Spinal cord (tissue), 10 donors: ENCODE data around the gene MYL5. TPM values are rescaled to one million over a fixed set of nuclear protein-coding genes. Genes with fewer than 3 reads are reported as not detected.
"Not testable (repeated sequence)": the region's sequence is repeated elsewhere in the genome, so short reads cannot be mapped to it uniquely, and the experiment has no call there.

Experiments used
- DNase-seq, 6 donors: peaks; one replicate each; pipeline versions ENCODE4 v3.0.0 to v3.0.0-alpha.2; 2013 to 2015; ENCODE audit warnings: low spot score in 6 of 6, low read depth in 4 of 6
- H3K27ac ChIP-seq: one replicate; pipeline ENCODE4 v1.5.1; 2013; ENCODE audit warnings: low read depth, low read length, control low read depth
- H3K27me3 ChIP-seq: one replicate; pipeline ENCODE4 v1.6.1; 2013; ENCODE audit warnings: low read length; ENCODE audit not compliant: control insufficient read depth, insufficient read depth
- H3K36me3 ChIP-seq: one replicate; pipeline ENCODE4 v1.6.1; 2013; ENCODE audit warnings: low read length; ENCODE audit not compliant: control insufficient read depth, insufficient read depth
- H3K4me1 ChIP-seq: one replicate; pipeline ENCODE4 v1.6.1; 2013; ENCODE audit warnings: low read length; ENCODE audit not compliant: control insufficient read depth, insufficient read depth
- H3K4me3 ChIP-seq: one replicate; pipeline ENCODE4 v1.5.1; 2013; ENCODE audit warnings: low read depth, low read length, control low read depth
- H3K9me3 ChIP-seq: one replicate; pipeline ENCODE4 v1.6.1; 2013; ENCODE audit warnings: low read length; ENCODE audit not compliant: control insufficient read depth, insufficient read depth
- WGBS: methylation state at CpG from one replicate; pipeline ENCODE4 v1.1.5; 2013; ENCODE audit warnings: missing lambda C conversion rate; ENCODE audit not compliant: insufficient coverage; 5-methylcytosine and 5-hydroxymethylcytosine counted together
- polyA plus RNA-seq, 2 donors: library from polyadenylated mRNA; unstranded; fragments of 120-200 nt; gene quantifications; one replicate each; pipeline ENCODE4 v1.2.1, GENCODE V29; 2013; ENCODE audit not compliant: insufficient read length in 2 of 2
- total RNA-seq, 2 donors: library from RNA; depleted of rRNA in 1 of 2; stranded (reverse); fragments of 120-200 nt in 1 of 2; fragments of >200 nt in 1 of 2; gene quantifications; one replicate each; pipeline versions ENCODE4 v1.2.3 to v1.2.4, GENCODE V29; 2013 to 2014
- donor health status: healthy.

The MYL5 gene
- total and polyA plus RNA-seq, 4 donors = 5.8 to 27.3 (median 18.0) TPM

DNA sequence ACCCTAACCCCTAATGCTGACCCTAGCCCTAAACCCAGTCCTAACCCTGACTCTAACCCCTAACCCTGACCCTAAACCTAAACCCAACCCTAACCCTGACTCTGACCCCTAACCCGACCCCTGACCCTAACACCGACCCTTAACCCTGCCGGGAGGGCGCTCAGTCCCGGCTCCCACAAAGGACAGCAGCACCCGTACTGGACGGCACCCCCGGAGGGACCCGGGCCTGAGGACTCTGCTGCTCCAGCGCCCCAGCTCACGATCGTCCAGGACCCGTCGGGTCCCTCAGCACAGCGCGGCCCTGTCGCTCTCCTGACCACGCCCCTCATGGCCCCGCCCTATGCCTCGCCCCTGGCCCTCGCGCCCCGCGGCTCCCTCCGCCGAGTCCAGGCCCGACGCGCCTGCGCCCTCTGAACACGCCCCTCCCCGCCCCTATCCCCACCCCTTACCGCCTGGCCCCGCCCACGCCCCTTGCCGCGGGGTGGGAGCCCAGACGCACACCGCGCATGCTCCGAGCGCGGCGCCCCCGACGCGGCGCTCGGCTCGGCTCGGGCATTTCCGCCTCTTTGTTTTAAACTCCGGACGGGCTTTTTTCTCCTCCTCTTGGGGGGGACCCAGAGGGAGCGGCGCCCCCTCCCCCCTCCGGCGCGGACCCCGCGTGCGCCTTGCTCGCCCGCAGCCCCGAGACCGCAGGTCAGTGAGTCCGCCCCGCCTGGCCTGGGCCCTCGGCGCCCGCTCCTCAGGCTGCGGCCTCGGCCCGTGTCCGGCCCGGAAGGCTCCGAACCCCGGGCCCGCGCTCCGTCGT lies 31.1 kb downstream of the MYL5 start, which contains the start of gene PCGF3:
TSS of gene PCGF3 (plus strand) at position 555 of the 805 bp plus-strand sequence. CDS start 27,849 bp downstream, outside the sequence.
- peak within 1 kb of the TSS; percentile 78 for H3K4me3 ChIP-seq
- peak; percentile 77 to 98 (median 93) for DNase-seq
- H3K4me1 ChIP-seq = peaks cover 38% of the 10 kb centered on the region
- H3K27ac ChIP-seq = no peak within 1 kb of the TSS
- no peaks in the 10 kb centered on the region for H3K9me3 ChIP-seq
- no peaks in the 10 kb centered on the region for H3K27me3 ChIP-seq
- 3% methylated on average over 79 of the region's 82 CpGs for WGBS
- peaks cover 12% of the 10 kb centered on the region for H3K36me3 ChIP-seq

DNA sequence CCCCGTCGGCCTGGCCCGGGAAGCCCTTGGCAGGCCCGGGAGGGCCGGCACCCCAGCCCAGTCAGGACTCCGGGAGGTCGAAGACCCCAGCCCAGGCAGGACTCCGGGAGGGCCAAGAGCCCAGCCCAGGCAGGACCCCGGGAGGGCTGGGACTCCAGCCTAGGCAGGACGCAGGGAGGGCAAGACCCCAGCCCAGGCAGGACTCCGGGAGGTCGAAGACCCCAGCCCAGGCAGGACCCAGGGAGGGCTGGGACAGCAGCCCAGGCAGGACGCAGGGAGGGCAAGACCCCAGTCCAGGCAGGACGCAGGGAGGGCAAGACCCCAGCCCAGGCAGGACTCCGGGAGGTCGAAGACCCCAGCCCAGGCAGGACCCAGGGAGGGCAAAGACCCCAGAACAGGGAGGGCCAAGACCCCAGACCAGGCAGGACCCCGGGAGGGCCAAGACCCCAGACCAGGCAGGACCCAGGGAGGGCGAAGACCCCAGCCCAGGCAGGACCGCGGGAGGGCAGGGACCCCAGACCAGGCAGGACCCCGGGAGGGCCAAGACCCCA lies 31.8 kb downstream of the MYL5 start:
- not testable (repeated sequence) for H3K27me3 ChIP-seq, H3K27ac ChIP-seq, H3K9me3 ChIP-seq, DNase-seq
- Histone ChIP-seq H3K4me3 (peak overlapping the region; percentile 78), H3K36me3 (peaks cover 16% of the 10 kb centered on the region), H3K4me1 (peaks cover 41% of the 10 kb centered on the region)
- WGBS = 3% methylated on average over 21 of the region's 21 CpGs

DNA sequence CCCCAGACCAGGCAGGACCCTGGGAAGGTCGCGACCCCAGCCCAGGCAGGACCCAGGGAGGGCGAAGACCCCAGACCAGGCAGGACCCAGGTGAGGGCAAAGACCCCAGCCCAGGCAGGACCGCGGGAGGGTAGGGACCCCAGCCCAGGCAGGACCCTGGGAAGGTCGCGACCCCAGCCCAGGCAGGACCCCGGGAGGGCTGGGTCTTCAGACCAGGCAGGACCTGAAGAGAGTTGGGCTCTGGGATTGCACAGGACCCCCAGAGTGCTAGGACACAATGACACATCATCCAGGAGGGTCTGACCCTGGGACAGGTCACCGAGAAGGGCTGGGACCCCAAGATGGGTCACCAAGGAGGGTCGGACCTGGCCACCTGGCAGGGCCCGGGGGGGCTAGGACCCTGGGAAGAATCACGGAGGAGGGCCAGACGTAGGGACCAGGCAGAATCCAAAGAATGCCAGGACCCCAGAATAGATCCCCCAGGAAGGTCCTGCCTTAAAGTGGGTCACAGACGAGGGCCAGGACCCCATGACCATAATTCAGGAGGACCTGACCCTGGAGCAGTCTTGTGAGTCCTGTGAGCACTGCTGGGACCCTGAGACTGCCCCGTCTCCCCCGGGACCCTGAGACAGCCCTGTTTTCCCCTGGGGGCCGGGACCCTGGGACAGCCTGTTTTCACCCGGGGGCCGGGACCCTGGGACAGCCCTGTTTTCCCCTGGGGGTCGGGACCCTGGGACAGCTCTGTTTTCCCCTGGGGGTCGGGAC lies 32.7 kb downstream of the MYL5 start:
- Histone ChIP-seq H3K4me3 (peak overlapping the region; percentile 78), H3K27ac (no peak overlapping the region), H3K9me3 (no peaks in the 10 kb centered on the region), H3K4me1 (peaks cover 41% of the 10 kb centered on the region), H3K27me3 (no peaks in the 10 kb centered on the region), H3K36me3 (peaks cover 16% of the 10 kb centered on the region)
- no peak for DNase-seq
- 76% methylated on average over 20 of the region's 21 CpGs for WGBS

DNA sequence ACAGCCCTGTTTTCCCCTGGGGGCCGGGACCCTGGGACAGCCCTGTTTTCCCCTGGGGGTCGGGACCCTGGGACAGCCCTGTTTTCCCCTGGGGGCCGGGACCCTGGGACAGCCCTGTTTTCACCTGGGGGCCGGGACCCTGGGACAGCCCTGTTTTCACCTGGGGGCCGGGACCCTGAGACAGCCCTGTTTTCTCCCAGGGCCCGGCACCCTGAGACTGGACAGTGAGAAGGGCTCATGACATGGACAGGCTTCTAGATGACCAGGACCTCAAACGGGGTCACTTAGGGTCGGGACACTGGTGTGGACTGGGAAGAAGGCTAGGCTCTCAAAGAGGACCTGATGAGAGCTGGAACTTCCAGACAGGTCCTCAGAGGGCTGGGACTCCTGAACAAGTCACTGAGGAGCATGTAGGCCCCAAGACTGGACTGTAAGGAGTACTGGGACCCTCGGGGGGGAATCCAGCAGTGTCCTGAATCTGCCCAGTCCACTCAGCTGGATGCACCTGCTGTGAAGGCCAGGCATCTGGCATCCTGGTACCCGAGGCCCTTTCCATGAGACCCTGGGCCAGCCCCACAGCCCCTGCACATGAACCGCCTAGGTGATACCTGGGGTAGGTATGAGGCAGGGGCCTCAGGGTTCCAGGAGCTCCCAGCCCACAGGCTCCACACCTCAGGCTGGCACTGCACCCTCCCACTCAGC lies 33.7 kb downstream of the MYL5 start:
- WGBS = 94% methylated on average over 9 of the region's 11 CpGs
- Histone ChIP-seq H3K9me3 (no peaks in the 10 kb centered on the region), H3K4me3 (no peak overlapping the region), H3K27ac (no peak overlapping the region), H3K27me3 (no peaks in the 10 kb centered on the region), H3K4me1 (peaks cover 44% of the 10 kb centered on the region), H3K36me3 (peaks cover 23% of the 10 kb centered on the region)
- no peak for DNase-seq

DNA sequence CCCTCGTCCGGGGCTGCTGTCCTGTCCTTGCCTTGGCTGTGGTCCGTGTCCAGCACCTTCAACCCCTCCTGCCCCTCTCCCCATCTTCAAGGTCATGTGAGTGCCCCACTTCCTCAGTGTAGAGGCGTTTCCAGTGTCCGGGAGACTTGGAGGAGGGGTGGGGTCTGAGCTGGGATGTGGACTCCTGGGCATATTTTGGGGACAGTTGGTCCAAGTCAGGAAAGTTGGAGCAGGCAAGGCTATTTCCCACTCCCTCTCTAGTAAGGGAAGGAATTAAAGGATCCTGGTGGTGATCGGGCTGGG lies 34.2 kb downstream of the MYL5 start:
- no peaks in the 10 kb centered on the region for H3K27me3 ChIP-seq
- H3K27ac ChIP-seq = no peak overlapping the region
- DNase-seq = no peak
- peaks cover 27% of the 10 kb centered on the region for H3K36me3 ChIP-seq
- peaks cover 45% of the 10 kb centered on the region for H3K4me1 ChIP-seq
- no CpG with 5 or more reads among the region's 6 CpGs for WGBS
- no peaks in the 10 kb centered on the region for H3K9me3 ChIP-seq
- no peak overlapping the region for H3K4me3 ChIP-seq

DNA sequence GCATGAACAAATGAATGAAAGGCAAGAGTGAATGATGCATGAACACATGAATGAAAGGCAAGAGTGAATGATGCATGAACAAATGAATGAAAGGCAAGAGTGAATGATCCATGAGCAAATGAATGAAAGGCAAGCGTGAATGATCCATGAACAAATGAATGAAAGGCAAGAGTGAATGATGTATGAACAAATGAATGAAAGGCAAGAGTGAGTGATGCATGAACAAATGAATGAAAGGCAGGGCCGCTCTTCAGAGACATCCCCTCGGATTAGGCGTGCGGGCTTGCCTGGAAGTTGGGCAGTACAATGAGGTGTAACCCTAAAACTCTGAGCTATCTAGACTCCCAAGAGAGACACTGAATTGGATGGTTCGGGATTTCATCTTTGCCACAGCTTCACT lies 35.0 kb downstream of the MYL5 start:
- 77% methylated on average over 3 of the region's 6 CpGs for WGBS
- DNase-seq = no peak
- Histone ChIP-seq H3K27me3 (no peaks in the 10 kb centered on the region), H3K4me3 (no peak overlapping the region), H3K9me3 (no peaks in the 10 kb centered on the region), H3K27ac (no peak overlapping the region), H3K4me1 (peaks cover 45% of the 10 kb centered on the region), H3K36me3 (peaks cover 33% of the 10 kb centered on the region)

DNA sequence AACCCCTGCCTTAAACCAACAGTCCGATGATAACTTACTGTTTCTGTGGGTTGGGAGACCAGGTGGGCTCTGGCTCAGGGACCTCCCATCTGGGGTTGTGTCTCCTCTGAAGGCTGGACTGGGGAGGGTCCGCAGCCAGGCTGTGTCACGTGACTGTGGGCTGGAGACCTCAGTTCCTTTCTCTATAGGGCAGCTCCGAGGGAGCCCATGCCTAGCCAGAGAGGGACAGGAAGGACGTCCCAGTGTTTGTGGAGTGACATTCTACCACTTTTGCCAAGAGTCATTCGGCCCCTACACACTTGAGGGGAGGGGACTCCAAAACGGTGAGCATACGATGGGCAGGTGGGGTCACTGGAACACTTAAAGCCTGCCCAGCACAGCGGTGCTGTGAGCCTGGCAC lies 35.8 kb downstream of the MYL5 start:
- no peaks in the 10 kb centered on the region for H3K27me3 ChIP-seq
- H3K4me3 ChIP-seq = no peak overlapping the region
- H3K4me1 ChIP-seq = peaks cover 45% of the 10 kb centered on the region
- H3K27ac ChIP-seq = no peak overlapping the region
- no peak for DNase-seq
- peaks cover 37% of the 10 kb centered on the region for H3K36me3 ChIP-seq
- WGBS = 94% methylated on average over 5 of the region's 9 CpGs
- no peaks in the 10 kb centered on the region for H3K9me3 ChIP-seq

DNA sequence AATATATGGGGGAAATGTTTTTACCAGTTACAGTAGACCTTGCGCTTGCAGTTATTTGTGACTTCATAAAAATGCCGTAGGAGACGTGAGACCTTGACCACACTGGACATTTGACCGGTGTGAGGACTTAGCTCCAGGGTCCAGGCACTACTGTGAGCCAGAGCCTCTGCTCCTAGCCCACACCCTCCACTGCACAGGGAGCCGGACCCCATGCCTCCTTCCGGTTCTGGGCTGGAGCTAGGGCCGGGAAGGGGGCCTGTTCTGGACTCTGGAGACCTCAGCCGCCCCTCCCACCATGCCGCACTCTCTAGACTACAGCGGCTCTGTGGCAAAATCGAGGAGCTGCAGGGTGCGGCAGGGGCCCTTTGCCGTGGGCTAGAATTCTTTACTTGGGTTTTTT lies 36.6 kb downstream of the MYL5 start:
- Histone ChIP-seq H3K9me3 (no peaks in the 10 kb centered on the region), H3K4me3 (no peak overlapping the region), H3K4me1 (peaks cover 42% of the 10 kb centered on the region), H3K36me3 (peaks cover 37% of the 10 kb centered on the region), H3K27me3 (no peaks in the 10 kb centered on the region), H3K27ac (no peak overlapping the region)
- WGBS = 94% methylated on average over 5 of the region's 13 CpGs
- DNase-seq = no peak

DNA sequence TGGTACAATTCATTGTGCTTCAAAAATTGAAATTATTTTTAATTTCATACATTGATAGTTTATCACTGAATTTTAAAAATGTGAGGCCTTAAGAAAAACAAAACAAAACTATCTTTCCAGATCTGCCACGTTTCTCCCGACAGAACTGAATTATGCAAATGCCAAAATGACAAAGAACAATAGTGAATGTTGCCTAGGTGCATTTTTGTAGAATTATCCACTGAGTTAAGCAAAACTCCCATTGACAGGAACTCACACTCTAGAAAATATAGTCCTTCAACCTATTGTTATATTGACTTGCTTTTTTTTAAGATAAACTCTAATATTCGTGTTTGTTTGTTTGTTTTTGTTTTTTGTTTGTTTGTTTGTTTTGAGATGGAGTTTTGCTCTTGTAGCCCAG lies 37.8 kb downstream of the MYL5 start:
- H3K9me3 ChIP-seq = no peaks in the 10 kb centered on the region
- H3K27ac ChIP-seq = no peak overlapping the region
- H3K36me3 ChIP-seq = peaks cover 33% of the 10 kb centered on the region
- no CpG with 5 or more reads among the region's 3 CpGs for WGBS
- no peaks in the 10 kb centered on the region for H3K27me3 ChIP-seq
- H3K4me3 ChIP-seq = no peak overlapping the region
- H3K4me1 ChIP-seq = peaks cover 32% of the 10 kb centered on the region
- DNase-seq = no peak
